ENCODE data around the gene VWCE.
"Not testable (repeated sequence)": the region's sequence is repeated elsewhere in the genome, so short reads cannot be mapped to it uniquely, and the experiment has no call there.

- not testable (repeated sequence) for TF ChIP-seq CTCF (IDR thresholded peaks at IDR 0.05 in 2 of 3, conservative IDR thresholded peaks at IDR 0.05 in 1 of 3; ENCODE audit: borderline replicate concordance in 1 of 3, insufficient read depth in 1 of 3, low read depth in 2 of 3, low read length in 2 of 3); EZH2 (IDR thresholded peaks at IDR 0.05); POLR2A (IDR thresholded peaks at IDR 0.05; ENCODE audit: borderline replicate concordance, extremely low read depth, insufficient read depth, insufficient read length); REST (IDR thresholded peaks at IDR 0.05; ENCODE audit: low read depth); POLR2AphosphoS5 (IDR thresholded peaks at IDR 0.05; ENCODE audit: low read depth, low read length); MAX (IDR thresholded peaks at IDR 0.05); CEBPB (IDR thresholded peaks at IDR 0.05; ENCODE audit: low read depth); JUND (IDR thresholded peaks at IDR 0.05); EGR1 (IDR thresholded peaks at IDR 0.05; ENCODE audit: low read depth); CBX3 (IDR thresholded peaks at IDR 0.05; ENCODE audit: low read depth); ZFX (IDR thresholded peaks at IDR 0.05); SP1 (IDR thresholded peaks at IDR 0.05; ENCODE audit: low read depth); TCF7L2 (IDR thresholded peaks at IDR 0.05; ENCODE audit: borderline replicate concordance, extremely low read depth, insufficient read depth, insufficient read length); RAD21 (IDR thresholded peaks at IDR 0.05; ENCODE audit: low read depth)
These were observed 83.7 kb downstream of the VWCE start for GRCh38 chr11:61211327-61211952.
